IMR-90 (cell line): ENCODE results near the gene ZNF407. TPM values are rescaled to one million over a fixed set of nuclear protein-coding genes. Genes with fewer than 3 reads are reported as not detected.

Source experiments
- ATAC-seq: fragments of 200-7000 bp; cut with Tn5 transposase; 2 replicates; pipeline ENCODE4 v1.9.1; 2020; ENCODE audit warnings: low read depth, mild to moderate bottlenecking, moderate library complexity
- BruUV-seq: library from RNA; stranded (reverse); fragments of 400-500 nt; replicated peaks from 2 replicates; lab custom pipeline; 2021; lab: Mats Ljungman, UMichigan
- CTCF ChIA-PET: fragments of 300-600 bp; formaldehyde crosslinking; extraction: SDS; loops from one replicate; lab custom pipeline; 2021; ENCODE audit warnings: antibody characterized with exemption; lab: Yijun Ruan, JAX
- POLR2A ChIA-PET: fragments of 300-600 bp; sonication (Branson Sonifier 250); formaldehyde crosslinking; loops from one replicate; lab custom pipeline; 2022; ENCODE audit warnings: antibody characterized with exemption; ENCODE audit not compliant: unreplicated experiment; lab: Charles Lee
- DNase-seq: peaks from one replicate; pipeline ENCODE4 v3.0.0; 2013
- H2AFZ ChIP-seq: replicated peaks from 2 replicates; pipeline ENCODE3; 2013; ENCODE audit warnings: low read length, mild to moderate bottlenecking; ENCODE audit not compliant: poor library complexity
- H2AK5ac ChIP-seq: 2 replicates; pipeline ENCODE4 v1.6.1; 2013; ENCODE audit warnings: low read depth, low read length, inconsistent platforms
- H2AK9ac ChIP-seq: replicated peaks from 2 replicates; pipeline ENCODE3; 2013; ENCODE audit warnings: mild to moderate bottlenecking, low read depth, low read length, moderate library complexity; ENCODE audit not compliant: poor library complexity
- H2BK120ac ChIP-seq: 2 replicates; pipeline ENCODE4 v1.6.1; 2013; ENCODE audit warnings: low read depth, low read length, inconsistent platforms
- H2BK15ac ChIP-seq: 3 replicates; pipeline ENCODE4 v1.6.1; 2013; ENCODE audit warnings: low read depth, low read length, inconsistent platforms
- H2BK20ac ChIP-seq: 2 replicates; pipeline ENCODE4 v1.6.1; 2013; ENCODE audit warnings: low read depth, mild to moderate bottlenecking, inconsistent platforms, low read length, moderate library complexity
- H2BK5ac ChIP-seq: 2 replicates; pipeline ENCODE4 v1.6.1; 2013; ENCODE audit warnings: mild to moderate bottlenecking, low read depth, low read length, inconsistent platforms; ENCODE audit not compliant: poor library complexity, severe bottlenecking
- H3K14ac ChIP-seq: replicated peaks from 2 replicates; pipeline ENCODE4 v1.6.1; 2013; ENCODE audit warnings: low read depth, low read length, inconsistent platforms
- H3K18ac ChIP-seq: 2 replicates; pipeline ENCODE4 v1.6.1; 2013; ENCODE audit warnings: low read depth, low read length, control low read depth
- H3K23ac ChIP-seq: 2 replicates; pipeline ENCODE4 v1.6.1; 2013; ENCODE audit warnings: low read depth, low read length, inconsistent platforms
- H3K27ac ChIP-seq: 2 replicates; pipeline ENCODE4 v1.5.1; 2013; ENCODE audit warnings: mild to moderate bottlenecking, control low read depth, low read length; ENCODE audit not compliant: insufficient read depth
- H3K27me3 ChIP-seq: 2 replicates; pipeline ENCODE4 v1.6.1; 2013; ENCODE audit warnings: low read length; ENCODE audit not compliant: control insufficient read depth, insufficient read depth
- H3K36me3 ChIP-seq: 2 replicates; pipeline ENCODE4 v1.6.1; 2013; ENCODE audit warnings: low read length, mixed read lengths; ENCODE audit not compliant: control insufficient read depth, insufficient read depth
- H3K4ac ChIP-seq: 2 replicates; pipeline ENCODE4 v1.6.1; 2013; ENCODE audit warnings: low read depth, low read length, inconsistent platforms
- H3K4me1 ChIP-seq: 2 replicates; pipeline ENCODE4 v1.6.1; 2013; ENCODE audit warnings: low read length, mixed read lengths; ENCODE audit not compliant: control insufficient read depth, insufficient read depth
- H3K4me2 ChIP-seq: 2 replicates; pipeline ENCODE4 v1.6.1; 2013; ENCODE audit warnings: low read depth, mild to moderate bottlenecking, control low read depth, low read length, moderate library complexity
- H3K4me3 ChIP-seq: 2 replicates; pipeline ENCODE4 v1.5.1; 2013; ENCODE audit warnings: low read depth, mild to moderate bottlenecking, control low read depth, low read length, moderate library complexity; ENCODE audit not compliant: insufficient read depth
- H3K56ac ChIP-seq: 2 replicates; pipeline ENCODE4 v1.6.1; 2013; ENCODE audit warnings: low read length, inconsistent platforms; ENCODE audit not compliant: insufficient read depth; ENCODE audit errors: extremely low read depth
- H3K79me1 ChIP-seq, 2 experiments: 2 replicates each; pipeline ENCODE4 v1.6.1; 2013; ENCODE audit warnings: low read length in 2 of 2, inconsistent platforms in 1 of 2, low read depth in 1 of 2
- H3K9ac ChIP-seq: 2 replicates; pipeline ENCODE4 v1.6.1; 2013; ENCODE audit warnings: low read depth, low read length, control low read depth
- H3K9me1 ChIP-seq: 2 replicates; pipeline ENCODE4 v1.6.1; 2013; ENCODE audit warnings: low read length, inconsistent platforms; ENCODE audit not compliant: insufficient read depth
- H3K9me3 ChIP-seq: 2 replicates; pipeline ENCODE4 v1.6.1; 2013; ENCODE audit warnings: low read length; ENCODE audit not compliant: control insufficient read depth, insufficient read depth
- H4K20me1 ChIP-seq: 2 replicates; pipeline ENCODE4 v1.6.1; 2013; ENCODE audit warnings: low read length, inconsistent platforms; ENCODE audit not compliant: insufficient read depth
- H4K5ac ChIP-seq: 2 replicates; pipeline ENCODE4 v1.6.1; 2013; ENCODE audit warnings: mild to moderate bottlenecking, low read depth, low read length, control low read depth
- H4K8ac ChIP-seq, 2 experiments: 2 replicates each; pipeline ENCODE4 v1.6.1; 2013; ENCODE audit warnings: low read depth in 2 of 2, low read length in 2 of 2, control low read depth in 1 of 2, inconsistent platforms in 1 of 2
- H4K91ac ChIP-seq: 2 replicates; pipeline ENCODE4 v1.6.1; 2013; ENCODE audit warnings: low read depth, low read length, inconsistent platforms; ENCODE audit not compliant: insufficient read depth
- BHLHE40 ChIP-seq: fragments of 150-350 bp; IDR thresholded peaks from 2 replicates; pipeline ENCODE4 v1.6.1; 2016; ENCODE audit warnings: mild to moderate bottlenecking, low read depth, low read length
- CEBPB ChIP-seq: IDR thresholded peaks from 2 replicates; pipeline ENCODE4 v1.6.1; 2012; ENCODE audit warnings: low read depth, low read length, improper control_type of control experiment
- CHD1 ChIP-seq: IDR thresholded peaks from 2 replicates; pipeline ENCODE4 v1.6.1; 2012; ENCODE audit warnings: low read depth, low read length, improper control_type of control experiment
- CTCF ChIP-seq: conservative IDR thresholded peaks from 2 replicates; pipeline ENCODE4 v1.5.1; 2012; ENCODE audit warnings: mild to moderate bottlenecking, low read depth, low read length, improper control_type of control experiment
- ELK1 ChIP-seq: fragments of 150-350 bp; IDR thresholded peaks from 2 replicates; pipeline ENCODE4 v1.6.1; 2016; ENCODE audit warnings: low read depth, mild to moderate bottlenecking, low read length, moderate library complexity, borderline replicate concordance
- FOS ChIP-seq: fragments of 150-350 bp; IDR thresholded peaks from 2 replicates; pipeline ENCODE4 v1.6.1; 2016; ENCODE audit warnings: low read depth, low read length
- MAFK ChIP-seq: IDR thresholded peaks from 2 replicates; pipeline ENCODE4 v1.6.1; 2012; ENCODE audit warnings: low read depth, low read length, improper control_type of control experiment
- MAZ ChIP-seq: IDR thresholded peaks from 2 replicates; pipeline ENCODE4 v1.6.1; 2012; ENCODE audit warnings: low read depth, mild to moderate bottlenecking, low read length, improper control_type of control experiment, moderate library complexity, borderline replicate concordance
- MXI1 ChIP-seq: IDR thresholded peaks from 2 replicates; pipeline ENCODE4 v1.6.1; 2012; ENCODE audit warnings: low read depth, mild to moderate bottlenecking, low read length, moderate library complexity, borderline replicate concordance
- NFE2L2 ChIP-seq: fragments of 150-350 bp; IDR thresholded peaks from 2 replicates; pipeline ENCODE4 v1.6.1; 2016; ENCODE audit warnings: low read depth, mild to moderate bottlenecking, low read length
- POLR2A ChIP-seq: IDR thresholded peaks from 2 replicates; pipeline ENCODE4 v1.6.1; 2012; ENCODE audit warnings: mild to moderate bottlenecking, low read depth, low read length
- RAD21 ChIP-seq: IDR thresholded peaks from 2 replicates; pipeline ENCODE4 v1.6.1; 2012; ENCODE audit warnings: low read length, improper control_type of control experiment
- RCOR1 ChIP-seq: IDR thresholded peaks from 2 replicates; pipeline ENCODE4 v1.6.1; 2012; ENCODE audit warnings: mild to moderate bottlenecking, low read length, improper control_type of control experiment; ENCODE audit not compliant: insufficient replicate concordance
- RFX5 ChIP-seq: IDR thresholded peaks from 2 replicates; pipeline ENCODE4 v1.8.0; 2012; ENCODE audit warnings: low read depth, mild to moderate bottlenecking, low read length, moderate library complexity
- SMC3 ChIP-seq: fragments of 150-350 bp; IDR thresholded peaks from 2 replicates; pipeline ENCODE4 v1.6.1; 2016; ENCODE audit warnings: low read depth, mild to moderate bottlenecking, antibody characterized with exemption, low read length, moderate library complexity
- dilution Hi-C: fragments of 300-500 bp; cut with HindIII; formaldehyde crosslinking; loops from one replicate; pipeline ENCODE4 v1.14.3; 2018; ENCODE audit warnings: low sequenced_read_pairs; ENCODE audit not compliant: unreplicated experiment
- in situ Hi-C: fragments of 300-500 bp; cut with MboI; formaldehyde crosslinking; loops from 3 replicates; pipeline ENCODE4 v1.14.3; 2019; ENCODE audit warnings: low sequenced_read_pairs, inconsistent platforms, mixed read lengths
- intact Hi-C: fragments of 100-400 bp; cut with micrococcal nuclease; formaldehyde crosslinking; loops from 2 replicates; pipeline ENCODE4 v1.10.0; 2022
- polyA plus RNA-seq, 3 experiments: library from polyadenylated mRNA; depleted of rRNA; stranded (reverse); fragments of >200 nt; gene quantifications; 2 replicates each; pipeline ENCODE4 v1.2.3, GENCODE V29; 2012; ENCODE audit warnings: low replicate concordance in 1 of 3
- total RNA-seq: library from RNA; depleted of rRNA; stranded (reverse); fragments of >200 nt; gene quantifications from 2 replicates; pipeline ENCODE4 v1.2.3, GENCODE V29; 2012
- TF ChIP-seq, protein P1 (sequence below): fragments of 150-350 bp; IDR thresholded peaks from 2 replicates; pipeline ENCODE4 v1.6.1; 2017; ENCODE audit warnings: mild to moderate bottlenecking, antibody characterized with exemption, low read length, low read depth

ZNF407 gene
- total and polyA plus RNA-seq, 2 of the 4 experiments (the other 2 are of a cell fraction): 3.1 to 20.1 TPM

GRCh38 chr18:74683573-74683972 lies 85.9 kb downstream of the ZNF407 start:
- peaks cover 4% of the 10 kb centered on the region for H3K36me3 ChIP-seq
- H2BK20ac ChIP-seq: no peak overlapping the region
- ChIA-PET CTCF (interaction anchor here (0.6 to 1.0 kb wide), 2 partner anchors 9 to 11 kb away, joined by 3 to 4 read pairs; no protein-coding TSS in a partner anchor), POLR2A (no interaction called here)
- no peak overlapping the region for H2BK5ac ChIP-seq
- DNase-seq (no peak), ATAC-seq (no peak)
- no peak overlapping the region for H3K27ac ChIP-seq
- no peaks in the 10 kb centered on the region for H3K9me3 ChIP-seq
- no peak overlapping the region for H2AFZ ChIP-seq
- no peak overlapping the region for H3K56ac ChIP-seq
- H3K79me1 ChIP-seq: peaks cover 4 to 12% of the 10 kb centered on the region in 2 experiments; a peak in 3 of 4 replicates
- no peak overlapping the region for H3K4me2 ChIP-seq
- TF ChIP-seq FOS (no peak), MAFK (no peak), CEBPB (no peak), RFX5 (no peak), BHLHE40 (no peak), CTCF (no peak), RCOR1 (no peak), MAZ (no peak), MXI1 (no peak), NFE2L2 (no peak), RAD21 (no peak), ELK1 (no peak), POLR2A (no peak), CHD1 (no peak), SMC3 (no peak)
- TF ChIP-seq, protein P1, sequence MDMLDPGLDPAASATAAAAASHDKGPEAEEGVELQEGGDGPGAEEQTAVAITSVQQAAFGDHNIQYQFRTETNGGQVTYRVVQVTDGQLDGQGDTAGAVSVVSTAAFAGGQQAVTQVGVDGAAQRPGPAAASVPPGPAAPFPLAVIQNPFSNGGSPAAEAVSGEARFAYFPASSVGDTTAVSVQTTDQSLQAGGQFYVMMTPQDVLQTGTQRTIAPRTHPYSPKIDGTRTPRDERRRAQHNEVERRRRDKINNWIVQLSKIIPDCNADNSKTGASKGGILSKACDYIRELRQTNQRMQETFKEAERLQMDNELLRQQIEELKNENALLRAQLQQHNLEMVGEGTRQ: no peak
- H4K5ac ChIP-seq: no peak overlapping the region
- H3K23ac ChIP-seq: no peak overlapping the region
- no peak overlapping the region for H3K14ac ChIP-seq
- H3K9ac ChIP-seq: no peak overlapping the region
- H3K27me3 ChIP-seq: no peaks in the 10 kb centered on the region
- no peak overlapping the region for H4K8ac ChIP-seq
- intact Hi-C loops (no loop called here), dilution Hi-C loops (no loop called here), in situ Hi-C loops (no loop called here)
- peaks cover 4% of the 10 kb centered on the region; the same call in 1 of the 2 replicates for H3K9me1 ChIP-seq
- no peak overlapping the region for H4K91ac ChIP-seq
- H2BK15ac ChIP-seq: no peak overlapping the region
- no TSS peak for BruUV-seq
- no peak overlapping the region for H3K18ac ChIP-seq
- H3K4ac ChIP-seq: no peak overlapping the region
- no peak overlapping the region for H2AK9ac ChIP-seq
- H3K4me1 ChIP-seq: 0 out of 2 replicates have a peak, but pooled peaks cover 2% of the 10 kb centered on the region
- no peak overlapping the region for H2AK5ac ChIP-seq
- H3K4me3 ChIP-seq: no peak overlapping the region
- H2BK120ac ChIP-seq: no peak overlapping the region
- H4K20me1 ChIP-seq: no peaks in the 10 kb centered on the region
